ENCODE measurements around the gene CHODL.

GRCh38 chr21:18249672-18250071 is 5.0 kb downstream of the CHODL start:
- no peak for TF ChIP-seq ZNF23 (tag by site-specific recombination; IDR thresholded peaks at IDR 0.05; ENCODE audit: borderline replicate concordance)
- no peak for TF ChIP-seq PRDM10 (tag by site-specific recombination; IDR thresholded peaks at IDR 0.05)
- TF ChIP-seq, protein P1, sequence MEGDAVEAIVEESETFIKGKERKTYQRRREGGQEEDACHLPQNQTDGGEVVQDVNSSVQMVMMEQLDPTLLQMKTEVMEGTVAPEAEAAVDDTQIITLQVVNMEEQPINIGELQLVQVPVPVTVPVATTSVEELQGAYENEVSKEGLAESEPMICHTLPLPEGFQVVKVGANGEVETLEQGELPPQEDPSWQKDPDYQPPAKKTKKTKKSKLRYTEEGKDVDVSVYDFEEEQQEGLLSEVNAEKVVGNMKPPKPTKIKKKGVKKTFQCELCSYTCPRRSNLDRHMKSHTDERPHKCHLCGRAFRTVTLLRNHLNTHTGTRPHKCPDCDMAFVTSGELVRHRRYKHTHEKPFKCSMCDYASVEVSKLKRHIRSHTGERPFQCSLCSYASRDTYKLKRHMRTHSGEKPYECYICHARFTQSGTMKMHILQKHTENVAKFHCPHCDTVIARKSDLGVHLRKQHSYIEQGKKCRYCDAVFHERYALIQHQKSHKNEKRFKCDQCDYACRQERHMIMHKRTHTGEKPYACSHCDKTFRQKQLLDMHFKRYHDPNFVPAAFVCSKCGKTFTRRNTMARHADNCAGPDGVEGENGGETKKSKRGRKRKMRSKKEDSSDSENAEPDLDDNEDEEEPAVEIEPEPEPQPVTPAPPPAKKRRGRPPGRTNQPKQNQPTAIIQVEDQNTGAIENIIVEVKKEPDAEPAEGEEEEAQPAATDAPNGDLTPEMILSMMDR (tag by site-specific recombination; IDR thresholded peaks at IDR 0.05) = no peak
- no peak for TF ChIP-seq ZNF274 (IDR thresholded peaks at IDR 0.05; ENCODE audit: low read length)
- no peak for TF ChIP-seq ZNF274 (tag by site-specific recombination; IDR thresholded peaks at IDR 0.05; ENCODE audit: borderline replicate concordance)
- no peak for TF ChIP-seq YY1 (tag by site-specific recombination; IDR thresholded peaks at IDR 0.05)
- no peak for TF ChIP-seq BCL11A (tag by site-specific recombination; IDR thresholded peaks at IDR 0.05; ENCODE audit: low read depth)
- TF ChIP-seq ZNF544 (tag by site-specific recombination; IDR thresholded peaks at IDR 0.05) = no peak
- TF ChIP-seq ZNF76 (tag by site-specific recombination; IDR thresholded peaks at IDR 0.05; ENCODE audit: borderline replicate concordance, low read depth) = no peak
- no peak for TF ChIP-seq ZNF239 (tag by site-specific recombination; IDR thresholded peaks at IDR 0.05)
- no peak for TF ChIP-seq ZBTB6 (tag by site-specific recombination; IDR thresholded peaks at IDR 0.05)
- TF ChIP-seq ZBTB8A (tag by site-specific recombination; IDR thresholded peaks at IDR 0.05) = no peak
- TF ChIP-seq, protein P2, sequence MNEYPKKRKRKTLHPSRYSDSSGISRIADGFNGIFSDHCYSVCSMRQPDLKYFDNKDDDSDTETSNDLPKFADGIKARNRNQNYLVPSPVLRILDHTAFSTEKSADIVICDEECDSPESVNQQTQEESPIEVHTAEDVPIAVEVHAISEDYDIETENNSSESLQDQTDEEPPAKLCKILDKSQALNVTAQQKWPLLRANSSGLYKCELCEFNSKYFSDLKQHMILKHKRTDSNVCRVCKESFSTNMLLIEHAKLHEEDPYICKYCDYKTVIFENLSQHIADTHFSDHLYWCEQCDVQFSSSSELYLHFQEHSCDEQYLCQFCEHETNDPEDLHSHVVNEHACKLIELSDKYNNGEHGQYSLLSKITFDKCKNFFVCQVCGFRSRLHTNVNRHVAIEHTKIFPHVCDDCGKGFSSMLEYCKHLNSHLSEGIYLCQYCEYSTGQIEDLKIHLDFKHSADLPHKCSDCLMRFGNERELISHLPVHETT (tag by site-specific recombination; IDR thresholded peaks at IDR 0.05) = no peak
- TF ChIP-seq, protein P3, sequence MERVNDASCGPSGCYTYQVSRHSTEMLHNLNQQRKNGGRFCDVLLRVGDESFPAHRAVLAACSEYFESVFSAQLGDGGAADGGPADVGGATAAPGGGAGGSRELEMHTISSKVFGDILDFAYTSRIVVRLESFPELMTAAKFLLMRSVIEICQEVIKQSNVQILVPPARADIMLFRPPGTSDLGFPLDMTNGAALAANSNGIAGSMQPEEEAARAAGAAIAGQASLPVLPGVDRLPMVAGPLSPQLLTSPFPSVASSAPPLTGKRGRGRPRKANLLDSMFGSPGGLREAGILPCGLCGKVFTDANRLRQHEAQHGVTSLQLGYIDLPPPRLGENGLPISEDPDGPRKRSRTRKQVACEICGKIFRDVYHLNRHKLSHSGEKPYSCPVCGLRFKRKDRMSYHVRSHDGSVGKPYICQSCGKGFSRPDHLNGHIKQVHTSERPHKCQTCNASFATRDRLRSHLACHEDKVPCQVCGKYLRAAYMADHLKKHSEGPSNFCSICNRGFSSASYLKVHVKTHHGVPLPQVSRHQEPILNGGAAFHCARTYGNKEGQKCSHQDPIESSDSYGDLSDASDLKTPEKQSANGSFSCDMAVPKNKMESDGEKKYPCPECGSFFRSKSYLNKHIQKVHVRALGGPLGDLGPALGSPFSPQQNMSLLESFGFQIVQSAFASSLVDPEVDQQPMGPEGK (tag by site-specific recombination; IDR thresholded peaks at IDR 0.05) = no peak
- TF ChIP-seq, protein P4, sequence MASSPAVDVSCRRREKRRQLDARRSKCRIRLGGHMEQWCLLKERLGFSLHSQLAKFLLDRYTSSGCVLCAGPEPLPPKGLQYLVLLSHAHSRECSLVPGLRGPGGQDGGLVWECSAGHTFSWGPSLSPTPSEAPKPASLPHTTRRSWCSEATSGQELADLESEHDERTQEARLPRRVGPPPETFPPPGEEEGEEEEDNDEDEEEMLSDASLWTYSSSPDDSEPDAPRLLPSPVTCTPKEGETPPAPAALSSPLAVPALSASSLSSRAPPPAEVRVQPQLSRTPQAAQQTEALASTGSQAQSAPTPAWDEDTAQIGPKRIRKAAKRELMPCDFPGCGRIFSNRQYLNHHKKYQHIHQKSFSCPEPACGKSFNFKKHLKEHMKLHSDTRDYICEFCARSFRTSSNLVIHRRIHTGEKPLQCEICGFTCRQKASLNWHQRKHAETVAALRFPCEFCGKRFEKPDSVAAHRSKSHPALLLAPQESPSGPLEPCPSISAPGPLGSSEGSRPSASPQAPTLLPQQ (tag by site-specific recombination; IDR thresholded peaks at IDR 0.05) = no peak

All from HEK293 (cell line).